ENCODE measurements around the gene CLDN5. TPM values are rescaled to one million over a fixed set of nuclear protein-coding genes. Genes with fewer than 3 reads are reported as not detected.

The CLDN5 gene
- not detected for total RNA-seq
- polyA plus RNA-seq = under 1 TPM; 0.18 to 0.72 TPM

- peaks cover 12 to 22% of the 10 kb centered on the region in 2 donors for H3K27me3 Mint-ChIP-seq
- no peaks in the 10 kb centered on the region for H3K9me3 Mint-ChIP-seq
- H3K4me1 ChIP-seq (ENCODE audit: insufficient read depth, low read length) = no peaks in the 10 kb centered on the region
- H3K27ac ChIP-seq (ENCODE audit: low read depth, low read length) = no peak within 1 kb of the TSS
- H3K36me3 Mint-ChIP-seq = no peaks in the 10 kb centered on the region
- H3K4me3 Mint-ChIP-seq = peak within 1 kb of the TSS; percentile 39 to 81 (median 68)
- H3K9me3 ChIP-seq (ENCODE audit: control insufficient read depth in 1 of 2, low read length in 2 of 2) = no peaks in the 10 kb centered on the region
- ChIA-PET POLR2A (ENCODE audit: partially characterized antibody) (no interaction called here), CTCF (ENCODE audit: partially characterized antibody) (no interaction called here)
- H3K27me3 ChIP-seq (ENCODE audit: insufficient read depth, low read length) = peaks cover 7% of the 10 kb centered on the region
- peak within 1 kb of the TSS in 1 of 2 donors; percentile 14 for H3K4me3 ChIP-seq (ENCODE audit: low read length in 2 of 2)
- no peak for DNase-seq
- intact Hi-C loops (cut with micrococcal nuclease) = no loop called here
- no peak within 1 kb of the TSS for H3K27ac Mint-ChIP-seq
- peaks cover 0 to 5% (median 2%) of the 10 kb centered on the region in 4 donors for H3K4me1 Mint-ChIP-seq
- no peaks in the 10 kb centered on the region for H3K36me3 ChIP-seq (ENCODE audit: insufficient read depth, low read length)
Measured at GRCh38 chr22:19524170-19525115, at the start of gene CLDN5. Gene CLDN5, minus strand, starts transcription at chr22:19524410. Its CDS starts 155 bp downstream, at chr22:19524255.

GRCh38 chr22:19571995-19572394, 47.8 kb upstream of the CLDN5 start:
- peak overlapping the region in 2 of 7 donors; percentile 11 to 31 for H3K27ac Mint-ChIP-seq
- intact Hi-C loops (cut with micrococcal nuclease) = no loop called here
- ChIA-PET CTCF (ENCODE audit: partially characterized antibody) (no interaction called here), POLR2A (ENCODE audit: partially characterized antibody) (no interaction called here)
- Histone ChIP-seq H3K4me1 (ENCODE audit: insufficient read depth, low read length) (peaks cover 7% of the 10 kb centered on the region), H3K4me3 (ENCODE audit: low read length in 2 of 2) (no peak overlapping the region), H3K27me3 (ENCODE audit: insufficient read depth, low read length) (no peaks in the 10 kb centered on the region), H3K9me3 (ENCODE audit: control insufficient read depth in 1 of 2, low read length in 2 of 2) (no peaks in the 10 kb centered on the region), H3K27ac (ENCODE audit: low read depth, low read length) (no peak overlapping the region), H3K36me3 (ENCODE audit: insufficient read depth, low read length) (no peaks in the 10 kb centered on the region)
- H3K27me3 Mint-ChIP-seq = no peaks in the 10 kb centered on the region
- H3K9me3 Mint-ChIP-seq = no peaks in the 10 kb centered on the region
- peaks cover 4 to 11% (median 5%) of the 10 kb centered on the region in 4 donors for H3K4me1 Mint-ChIP-seq
- no peaks in the 10 kb centered on the region for H3K36me3 Mint-ChIP-seq
- H3K4me3 Mint-ChIP-seq = no peak overlapping the region
- no peak for DNase-seq

- no peaks in the 10 kb centered on the region for H3K9me3 ChIP-seq (ENCODE audit: control insufficient read depth in 1 of 2, low read length in 2 of 2)
- no peak overlapping the region for H3K4me3 ChIP-seq (ENCODE audit: low read length in 2 of 2)
- DNase-seq = no peak
- H3K4me3 Mint-ChIP-seq = no peak overlapping the region
- POLR2A ChIA-PET (ENCODE audit: partially characterized antibody) = no interaction called here
- H3K27me3 Mint-ChIP-seq = no peaks in the 10 kb centered on the region
- no peaks in the 10 kb centered on the region for H3K36me3 ChIP-seq (ENCODE audit: insufficient read depth, low read length)
- intact Hi-C loops (cut with micrococcal nuclease) = no loop called here
- H3K27ac Mint-ChIP-seq = no peak overlapping the region
- H3K27me3 ChIP-seq (ENCODE audit: insufficient read depth, low read length) = no peaks in the 10 kb centered on the region
- peaks cover under 1% of the 10 kb centered on the region for H3K4me1 ChIP-seq (ENCODE audit: insufficient read depth, low read length)
- no peaks in the 10 kb centered on the region for H3K36me3 Mint-ChIP-seq
- H3K4me1 Mint-ChIP-seq = peaks cover 0 to 4% (median 0%) of the 10 kb centered on the region in 4 donors
- no peak overlapping the region for H3K27ac ChIP-seq (ENCODE audit: low read depth, low read length)
- CTCF ChIA-PET (ENCODE audit: partially characterized antibody) = interaction anchor here (1.2 kb wide), 1 partner anchor 12 kb away, joined by 3 read pairs; no protein-coding TSS in a partner anchor
- no peaks in the 10 kb centered on the region for H3K9me3 Mint-ChIP-seq
Measured at GRCh38 chr22:19571207-19571795, 47.1 kb upstream of the CLDN5 start.

- no peaks in the 10 kb centered on the region for H3K27me3 ChIP-seq (ENCODE audit: insufficient read depth, low read length)
- no peaks in the 10 kb centered on the region for H3K9me3 ChIP-seq (ENCODE audit: control insufficient read depth in 1 of 2, low read length in 2 of 2)
- Mint-ChIP-seq H3K4me1 (peaks cover 0 to 3% (median 0%) of the 10 kb centered on the region in 4 donors), H3K27me3 (peaks cover 0 to 2% of the 10 kb centered on the region in 2 donors), H3K27ac (no peak overlapping the region), H3K36me3 (no peaks in the 10 kb centered on the region), H3K4me3 (peak overlapping the region in 1 of 8 donors; percentile 49), H3K9me3 (no peaks in the 10 kb centered on the region)
- H3K4me3 ChIP-seq (ENCODE audit: low read length in 2 of 2) = no peak overlapping the region
- CTCF ChIA-PET (ENCODE audit: partially characterized antibody) = interaction anchor here (1.2 kb wide), 2 partner anchors 9 to 11 kb away, joined by 3 read pairs; no protein-coding TSS in a partner anchor
- H3K36me3 ChIP-seq (ENCODE audit: insufficient read depth, low read length) = no peaks in the 10 kb centered on the region
- POLR2A ChIA-PET (ENCODE audit: partially characterized antibody) = no interaction called here
- H3K27ac ChIP-seq (ENCODE audit: low read depth, low read length) = no peak overlapping the region
- H3K4me1 ChIP-seq (ENCODE audit: insufficient read depth, low read length) = no peaks in the 10 kb centered on the region
- DNase-seq = no peak
- intact Hi-C loops (cut with micrococcal nuclease) = no loop called here
Measured at GRCh38 chr22:19569976-19570375, 45.8 kb upstream of the CLDN5 start.

GRCh38 chr22:19569276-19569640, 45.0 kb upstream of the CLDN5 start:
- intact Hi-C loops (cut with micrococcal nuclease) = no loop called here
- Histone ChIP-seq H3K4me1 (ENCODE audit: insufficient read depth, low read length) (no peaks in the 10 kb centered on the region), H3K4me3 (ENCODE audit: low read length in 2 of 2) (no peak overlapping the region), H3K9me3 (ENCODE audit: control insufficient read depth in 1 of 2, low read length in 2 of 2) (no peaks in the 10 kb centered on the region), H3K27ac (ENCODE audit: low read depth, low read length) (no peak overlapping the region), H3K36me3 (ENCODE audit: insufficient read depth, low read length) (no peaks in the 10 kb centered on the region), H3K27me3 (ENCODE audit: insufficient read depth, low read length) (no peaks in the 10 kb centered on the region)
- Mint-ChIP-seq H3K36me3 (no peaks in the 10 kb centered on the region), H3K4me1 (peaks cover 0 to 3% (median 0%) of the 10 kb centered on the region in 4 donors), H3K4me3 (no peak overlapping the region), H3K27ac (no peak overlapping the region), H3K9me3 (no peaks in the 10 kb centered on the region), H3K27me3 (peaks cover 0 to 6% of the 10 kb centered on the region in 2 donors)
- ChIA-PET CTCF (ENCODE audit: partially characterized antibody) (interaction anchor here (0.6 to 1.2 kb wide), 2 partner anchors 9 to 977 kb away, joined by 3 read pairs; no protein-coding TSS in a partner anchor), POLR2A (ENCODE audit: partially characterized antibody) (no interaction called here)
- no peak for DNase-seq

- intact Hi-C loops (cut with micrococcal nuclease) = no loop called here
- Mint-ChIP-seq H3K36me3 (no peaks in the 10 kb centered on the region), H3K27ac (peak overlapping the region in 3 of 7 donors; percentile 44 to 53 (median 48)), H3K27me3 (peaks cover 0 to 6% of the 10 kb centered on the region in 2 donors), H3K4me1 (peaks cover 0 to 3% (median 0%) of the 10 kb centered on the region in 4 donors), H3K9me3 (peaks cover 0 to 2% (median 0%) of the 10 kb centered on the region in 8 donors), H3K4me3 (no peak overlapping the region)
- Histone ChIP-seq H3K4me3 (ENCODE audit: low read length in 2 of 2) (no peak overlapping the region), H3K27me3 (ENCODE audit: insufficient read depth, low read length) (no peaks in the 10 kb centered on the region), H3K36me3 (ENCODE audit: insufficient read depth, low read length) (no peaks in the 10 kb centered on the region), H3K9me3 (ENCODE audit: control insufficient read depth in 1 of 2, low read length in 2 of 2) (no peaks in the 10 kb centered on the region), H3K27ac (ENCODE audit: low read depth, low read length) (no peak overlapping the region), H3K4me1 (ENCODE audit: insufficient read depth, low read length) (no peaks in the 10 kb centered on the region)
- no peak for DNase-seq
- POLR2A ChIA-PET (ENCODE audit: partially characterized antibody) = no interaction called here
- CTCF ChIA-PET (ENCODE audit: partially characterized antibody) = interaction anchor here (0.6 to 1.2 kb wide), 2 partner anchors 8 to 978 kb away, joined by 3 read pairs; no protein-coding TSS in a partner anchor
Measured at GRCh38 chr22:19568337-19569275, 44.4 kb upstream of the CLDN5 start.

Data from CD4-positive, alpha-beta memory T cell (primary cell).